ENCODE data around the gene ACSF3.

- TF ChIP-seq CTCF (IDR thresholded peaks at IDR 0.05; ENCODE audit: low read depth, low read length) (no peak), POLR2A (IDR thresholded peaks at IDR 0.05; ENCODE audit: extremely low read depth, insufficient read length) (no peak), MYC (IDR thresholded peaks at IDR 0.05; ENCODE audit: low read depth, low read length) (no peak)
Observed at GRCh38 chr16:89087922-89088497, 5.6 kb upstream of the ACSF3 start.
